Muscle of back (tissue), 11 donors: ENCODE data around the gene KRTAP5-1. TPM values are rescaled to one million over a fixed set of nuclear protein-coding genes. Genes with fewer than 3 reads are reported as not detected.
A peak's percentile ranks its signal among the peaks of the same experiment; 100 is the strongest.

Experiments
- DNase-seq, 3 donors: peaks; one replicate each; pipeline versions ENCODE4 v3.0.0 to v3.0.0-alpha.2; 2013
- polyA plus RNA-seq, 10 donors: library from polyadenylated mRNA; unstranded; fragments of 120-200 nt; gene quantifications; one replicate each; pipeline ENCODE4 v1.2.1, GENCODE V29; 2013; ENCODE audit not compliant: insufficient read length in 10 of 10

KRTAP5-1 gene
- polyA plus RNA-seq, 10 donors: 0.19 to 1.7 (median 0.89) TPM

GRCh38 chr11:1560649-1561251, 24.3 kb downstream of the KRTAP5-1 start:
- DNase-seq: no peak

- no peak for DNase-seq
These were observed 25.0 kb downstream of the KRTAP5-1 start for GRCh38 chr11:1560002-1560648.

GRCh38 chr11:1559111-1559951, 25.8 kb downstream of the KRTAP5-1 start:
- peak; percentile 69 to 83 (median 78) for DNase-seq

GRCh38 chr11:1558775-1559110, 26.3 kb downstream of the KRTAP5-1 start:
- DNase-seq: no peak

- peak in 2 of 3 donors; percentile 59 to 72 for DNase-seq
These were observed 26.9 kb downstream of the KRTAP5-1 start for GRCh38 chr11:1557904-1558774.

GRCh38 chr11:1557051-1557884, 27.8 kb downstream of the KRTAP5-1 start:
- DNase-seq: no peak

- no peak for DNase-seq
These were observed 28.7 kb downstream of the KRTAP5-1 start for GRCh38 chr11:1556278-1556902.

- DNase-seq: no peak
These were observed 29.4 kb downstream of the KRTAP5-1 start for GRCh38 chr11:1555713-1556153.

GRCh38 chr11:1554981-1555712, 29.9 kb downstream of the KRTAP5-1 start:
- DNase-seq: no peak

- DNase-seq: no peak
These were observed 31.1 kb downstream of the KRTAP5-1 start for GRCh38 chr11:1553808-1554594.

- no peak for DNase-seq
These were observed 35.4 kb downstream of the KRTAP5-1 start for GRCh38 chr11:1549338-1550330.

- DNase-seq: peak; percentile 59 to 64 (median 60)
These were observed 36.6 kb downstream of the KRTAP5-1 start for GRCh38 chr11:1548221-1549070.

GRCh38 chr11:1547467-1548098, 37.5 kb downstream of the KRTAP5-1 start:
- DNase-seq: peak in 2 of 3 donors; percentile 31 to 32

GRCh38 chr11:1546536-1547466, 38.3 kb downstream of the KRTAP5-1 start:
- peak in 2 of 3 donors; percentile 55 to 77 for DNase-seq

GRCh38 chr11:1546077-1546535, 39.0 kb downstream of the KRTAP5-1 start:
- DNase-seq: no peak
